AG04450 (cell line): Measurements from ENCODE around the gene LLGL1. TPM values are rescaled to one million over a fixed set of nuclear protein-coding genes. Genes with fewer than 3 reads are reported as not detected.

ENCODE experiments used
- CTCF ChIA-PET: fragments of 300-600, 350-600 bp; formaldehyde crosslinking; extraction: SDS; loops from one replicate; lab custom pipeline; 2022; ENCODE audit warnings: antibody characterized with exemption, inconsistent platforms; lab: Charles Lee
- POLR2A ChIA-PET: fragments of 350-600 bp; formaldehyde crosslinking; extraction: SDS; loops from one replicate; lab custom pipeline; 2021; ENCODE audit warnings: antibody characterized with exemption, inconsistent platforms; lab: Yijun Ruan, JAX
- DNase-seq: peaks from one replicate; pipeline ENCODE4 v3.0.0-alpha.2; 2011; ENCODE audit warnings: low read depth, low spot score
- H3K27ac ChIP-seq: one replicate; pipeline ENCODE4 v1.5.1; 2012; ENCODE audit warnings: low read depth, low read length, control low read depth
- H3K27me3 ChIP-seq: one replicate; pipeline ENCODE4 v1.6.0; 2012; ENCODE audit warnings: low read length; ENCODE audit not compliant: control insufficient read depth, insufficient read depth
- H3K4me3 ChIP-seq: 2 replicates; pipeline ENCODE4 v1.5.1; 2011; ENCODE audit warnings: mild to moderate bottlenecking, low read depth, low read length, control low read depth
- H3K9me3 ChIP-seq: 2 replicates; pipeline ENCODE4 v1.5.1; 2012; ENCODE audit warnings: low read length; ENCODE audit not compliant: control insufficient read depth, insufficient read depth
- polyA plus RNA-seq: library from polyadenylated mRNA; depleted of rRNA; stranded (reverse); fragments of >200 nt; gene quantifications from 2 replicates; pipeline ENCODE4 v1.2.3, GENCODE V29; 2011
- TF ChIP-seq, protein P1 (sequence below): IDR thresholded peaks from 2 replicates; pipeline ENCODE4 v1.5.1; 2011; ENCODE audit warnings: low read depth, low read length, control low read depth, inconsistent platforms

LLGL1 gene
- polyA plus RNA-seq, 1 experiment = 27.1 TPM

DNA sequence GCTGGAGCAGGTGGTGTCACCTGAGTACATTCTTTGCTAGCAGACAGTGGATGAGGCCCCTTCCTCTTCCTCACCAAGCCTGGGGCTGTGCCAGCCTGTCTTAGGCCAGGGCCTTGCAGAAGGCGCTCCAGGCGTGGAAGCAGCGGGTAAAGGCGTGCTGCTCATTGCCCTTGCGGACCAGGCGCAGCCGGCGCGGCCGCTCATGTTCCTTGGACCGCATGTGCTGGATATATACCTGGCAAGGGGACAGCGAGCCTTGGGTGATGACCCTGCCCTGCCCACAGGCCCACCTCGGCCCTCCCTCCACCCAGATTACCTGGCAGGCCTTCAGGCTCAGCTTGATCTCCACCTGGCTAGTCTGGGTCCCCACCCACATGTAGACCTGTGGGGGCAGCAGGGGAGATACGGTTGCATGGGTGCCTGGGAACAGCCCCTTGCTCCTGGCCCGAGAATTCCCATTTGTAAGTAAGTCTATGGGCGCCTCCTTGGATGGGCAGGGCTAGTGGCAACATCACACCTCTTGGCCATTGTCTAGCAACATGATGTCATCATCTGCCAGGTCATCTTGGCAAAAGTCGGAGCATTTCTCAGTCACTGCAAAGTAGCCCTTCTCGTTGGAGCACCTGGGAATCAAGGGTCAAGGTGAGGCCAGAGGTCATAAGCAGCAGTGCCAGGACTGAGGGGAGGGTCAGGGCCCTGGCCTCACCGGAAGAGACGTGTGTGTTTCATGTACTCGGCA, 19.8 kb downstream of the LLGL1 start:
- ChIA-PET POLR2A (no interaction called here), CTCF (no interaction called here)
- TF ChIP-seq, protein P1, sequence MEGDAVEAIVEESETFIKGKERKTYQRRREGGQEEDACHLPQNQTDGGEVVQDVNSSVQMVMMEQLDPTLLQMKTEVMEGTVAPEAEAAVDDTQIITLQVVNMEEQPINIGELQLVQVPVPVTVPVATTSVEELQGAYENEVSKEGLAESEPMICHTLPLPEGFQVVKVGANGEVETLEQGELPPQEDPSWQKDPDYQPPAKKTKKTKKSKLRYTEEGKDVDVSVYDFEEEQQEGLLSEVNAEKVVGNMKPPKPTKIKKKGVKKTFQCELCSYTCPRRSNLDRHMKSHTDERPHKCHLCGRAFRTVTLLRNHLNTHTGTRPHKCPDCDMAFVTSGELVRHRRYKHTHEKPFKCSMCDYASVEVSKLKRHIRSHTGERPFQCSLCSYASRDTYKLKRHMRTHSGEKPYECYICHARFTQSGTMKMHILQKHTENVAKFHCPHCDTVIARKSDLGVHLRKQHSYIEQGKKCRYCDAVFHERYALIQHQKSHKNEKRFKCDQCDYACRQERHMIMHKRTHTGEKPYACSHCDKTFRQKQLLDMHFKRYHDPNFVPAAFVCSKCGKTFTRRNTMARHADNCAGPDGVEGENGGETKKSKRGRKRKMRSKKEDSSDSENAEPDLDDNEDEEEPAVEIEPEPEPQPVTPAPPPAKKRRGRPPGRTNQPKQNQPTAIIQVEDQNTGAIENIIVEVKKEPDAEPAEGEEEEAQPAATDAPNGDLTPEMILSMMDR = no peak
- no peak for DNase-seq
- Histone ChIP-seq H3K27ac (no peak overlapping the region), H3K4me3 (no peak overlapping the region), H3K27me3 (no peaks in the 10 kb centered on the region), H3K9me3 (no peaks in the 10 kb centered on the region; the same call in 1 of the 2 replicates)

DNA sequence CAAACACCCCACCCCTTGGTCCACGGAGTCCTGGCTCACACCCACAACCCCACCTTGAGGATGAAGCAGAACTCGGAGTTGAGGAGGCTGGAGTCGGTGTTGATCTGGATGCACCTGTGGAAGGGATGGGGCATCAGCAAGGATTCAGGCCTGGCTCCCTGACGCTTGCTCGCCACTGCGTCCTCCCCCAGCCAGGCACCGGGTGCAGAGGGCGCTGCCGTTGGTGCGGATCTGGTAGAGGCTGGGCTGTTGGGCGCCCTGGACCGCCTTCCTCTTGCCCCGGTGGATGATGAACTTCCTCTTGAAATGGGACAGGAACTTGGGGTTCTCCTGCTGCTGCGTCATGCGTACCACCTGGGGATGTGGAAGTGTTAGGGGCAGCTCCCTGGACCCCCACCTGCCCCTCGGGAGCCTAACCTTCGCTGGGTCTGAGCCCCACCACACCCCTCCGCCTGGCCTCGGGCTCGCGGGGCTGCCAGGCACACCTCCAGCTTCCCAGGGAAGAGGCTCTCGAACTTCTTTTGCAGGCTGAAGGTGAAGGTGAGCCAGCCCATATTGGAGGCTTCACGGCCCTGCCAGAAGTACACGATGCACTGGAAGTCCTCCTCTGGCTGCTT, 20.8 kb downstream of the LLGL1 start:
- H3K9me3 ChIP-seq = no peaks in the 10 kb centered on the region; the same call in 1 of the 2 replicates
- TF ChIP-seq, protein P1 = no peak
- POLR2A ChIA-PET = no interaction called here
- no peak overlapping the region for H3K27ac ChIP-seq
- no peak for DNase-seq
- no peak overlapping the region for H3K4me3 ChIP-seq
- H3K27me3 ChIP-seq = no peaks in the 10 kb centered on the region
- CTCF ChIA-PET = no interaction called here

- no peaks in the 10 kb centered on the region; the same call in 1 of the 2 replicates for H3K9me3 ChIP-seq
- H3K27ac ChIP-seq = no peak overlapping the region
- POLR2A ChIA-PET = interaction anchor here (1.2 kb wide), 1 partner anchor 11 kb away, joined by 3 read pairs; no protein-coding TSS in a partner anchor
- CTCF ChIA-PET = interaction anchor here (1.0 kb wide), 1 partner anchor 30 kb away, joined by 3 read pairs; no protein-coding TSS in a partner anchor
- TF ChIP-seq, protein P1 = no peak
- no peaks in the 10 kb centered on the region for H3K27me3 ChIP-seq
- DNase-seq = no peak
- no peak overlapping the region for H3K4me3 ChIP-seq
Observed at GRCh38 chr17:18246880-18247612, 21.6 kb downstream of the LLGL1 start.

- no peak for DNase-seq
- no peaks in the 10 kb centered on the region; the same call in 1 of the 2 replicates for H3K9me3 ChIP-seq
- POLR2A ChIA-PET = interaction anchor here (1.2 kb wide), 1 partner anchor 12 kb away, joined by 3 read pairs; no protein-coding TSS in a partner anchor
- no peaks in the 10 kb centered on the region for H3K27me3 ChIP-seq
- TF ChIP-seq, protein P1 = no peak
- no peak overlapping the region for H3K4me3 ChIP-seq
- CTCF ChIA-PET = interaction anchor here (1.0 to 1.5 kb wide), 2 partner anchors 10 to 29 kb away, joined by 3 to 5 read pairs; no protein-coding TSS in a partner anchor
- H3K27ac ChIP-seq = no peak overlapping the region
Observed at GRCh38 chr17:18247613-18248001, 22.2 kb downstream of the LLGL1 start.
